Stimulated activated CD8-positive, alpha-beta memory T cell treated with anti-CD3 and anti-CD28 coated beads, Interleukin-12 subunit alpha, Interleukin-12 subunit beta, amount 100 ng/mL, for 24 hours (primary cell): ENCODE measurements around the gene PARD3B.

Experiments used
- DNase-seq: peaks from one replicate; pipeline ENCODE4 v3.0.0-alpha.2; 2020; ENCODE audit errors: extremely low read depth

Gene PARD3B

DNA sequence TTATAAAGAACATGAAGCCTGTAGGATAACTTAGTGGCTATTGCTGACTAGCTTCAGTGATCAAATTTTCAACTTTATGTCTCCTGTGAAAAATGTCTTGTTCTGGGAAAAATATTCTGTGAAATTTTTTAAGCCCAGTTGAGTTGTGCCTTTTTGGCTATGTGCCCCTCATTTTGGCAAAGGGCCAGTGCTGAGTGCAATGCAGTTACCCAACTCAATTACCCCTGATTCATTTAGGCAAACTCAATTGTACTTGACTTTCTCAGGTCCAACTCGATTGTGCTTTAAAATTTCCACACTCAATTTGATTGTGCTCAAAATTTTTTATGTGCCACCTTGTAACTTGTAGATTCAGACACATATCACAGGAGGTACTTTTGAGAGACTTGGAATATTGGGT, 588.3 kb downstream of the PARD3B start:
- DNase-seq = no peak

DNA sequence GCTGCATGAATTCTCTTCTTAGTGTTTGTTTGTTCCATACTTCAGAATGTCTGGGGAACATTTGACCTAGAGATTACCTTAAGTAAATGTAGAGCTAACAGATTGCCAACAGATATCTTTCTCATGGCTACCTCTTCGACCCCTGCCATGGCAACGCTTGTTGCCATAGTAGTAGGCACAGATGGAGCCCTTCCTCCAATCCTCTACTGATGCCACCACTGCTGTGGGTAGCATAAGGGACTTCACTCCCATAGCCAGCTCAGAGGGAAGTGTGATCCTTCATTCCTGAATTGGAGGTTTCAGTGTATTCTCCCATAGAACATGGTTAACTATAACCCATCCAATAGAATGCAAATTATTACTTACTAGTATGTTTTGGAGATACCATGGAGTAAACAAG, 593.5 kb downstream of the PARD3B start:
- no peak for DNase-seq

DNA sequence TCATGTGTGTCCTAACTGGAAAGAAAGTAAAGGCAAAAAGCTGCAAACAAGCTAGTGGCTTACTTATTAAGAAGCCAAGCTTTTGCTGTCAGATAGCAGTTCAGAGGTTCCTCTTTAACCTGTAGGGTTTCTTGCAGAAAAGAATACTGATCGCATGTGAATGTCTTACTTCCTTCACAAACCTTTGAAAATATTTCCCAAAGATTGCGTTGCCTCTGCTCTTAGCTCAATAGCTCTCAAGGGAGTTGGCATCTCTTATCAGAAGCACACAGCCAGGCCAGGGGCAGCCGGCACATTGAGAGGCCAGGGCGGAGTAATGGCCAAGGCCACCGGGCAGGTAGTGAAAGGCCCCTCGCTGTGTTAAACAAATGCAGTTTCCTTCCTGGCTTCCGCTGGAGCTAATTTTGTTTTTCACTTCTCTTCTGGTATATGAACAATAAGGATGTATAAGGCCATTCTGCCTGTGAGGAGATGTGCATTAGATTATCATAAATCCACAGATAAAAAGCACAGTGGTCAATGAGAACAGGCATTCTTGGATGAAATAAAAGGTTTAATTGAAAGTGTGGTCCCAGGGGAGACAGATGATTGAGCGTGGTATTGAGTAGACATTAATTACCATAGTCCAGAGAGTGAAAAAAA, 594.7 kb downstream of the PARD3B start:
- no peak for DNase-seq

DNA sequence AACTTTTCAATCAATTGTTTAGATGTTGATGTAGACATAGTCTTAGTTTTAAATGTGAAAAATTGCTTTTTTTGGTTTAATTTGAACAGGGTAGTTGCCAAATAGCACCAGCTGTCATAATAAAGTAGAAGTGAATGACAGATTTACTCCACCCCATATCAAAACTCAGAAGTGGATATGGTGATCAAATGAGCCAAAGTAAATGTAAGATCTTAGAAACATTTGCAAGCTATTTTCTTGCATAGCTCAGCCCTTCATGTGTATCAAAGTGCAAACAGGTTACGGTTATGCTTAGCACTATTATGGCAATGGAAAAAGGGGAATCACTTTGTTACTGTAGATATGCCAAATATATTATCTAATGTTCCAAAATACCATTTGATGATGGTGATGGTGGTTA, 596.1 kb downstream of the PARD3B start:
- DNase-seq = no peak

DNA sequence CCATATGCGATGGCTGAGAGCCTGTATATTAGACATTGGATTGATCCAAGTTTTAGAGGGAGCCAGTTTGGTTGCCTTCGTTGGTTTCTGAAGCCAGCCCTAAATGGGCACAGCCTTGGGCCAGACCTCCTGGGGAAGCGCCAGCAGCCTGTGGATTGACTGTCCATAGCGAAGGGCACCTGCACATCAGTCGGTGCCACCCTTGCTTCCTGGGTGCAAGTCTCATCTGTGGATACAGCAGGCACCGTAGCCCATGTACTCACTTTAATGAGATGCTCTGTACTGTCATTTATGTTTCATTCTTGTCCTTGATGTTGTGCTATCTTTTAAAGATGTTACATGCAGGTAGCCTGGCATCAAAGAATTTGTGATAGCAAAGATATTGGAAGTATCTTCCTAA, 600.6 kb downstream of the PARD3B start:
- DNase-seq = no peak

DNA sequence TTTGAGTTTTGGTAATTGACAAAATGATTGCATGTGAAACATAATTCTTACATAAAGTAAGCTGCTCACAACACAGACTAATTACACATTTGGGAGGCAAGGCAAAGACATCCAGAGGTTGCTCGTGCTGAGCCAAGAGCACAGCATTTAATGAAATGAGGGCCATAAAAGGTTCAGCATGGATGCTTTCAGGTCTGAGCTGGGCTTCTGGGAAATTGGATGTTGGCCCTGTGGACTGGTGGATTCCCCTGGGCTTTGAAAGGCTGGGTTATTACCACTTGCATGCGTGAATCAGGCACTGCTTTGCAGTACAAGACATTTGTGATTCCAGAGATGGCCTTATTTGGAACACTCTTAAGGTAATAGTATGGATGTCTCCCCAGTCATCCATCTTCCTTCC, 603.5 kb downstream of the PARD3B start:
- DNase-seq = no peak

DNA sequence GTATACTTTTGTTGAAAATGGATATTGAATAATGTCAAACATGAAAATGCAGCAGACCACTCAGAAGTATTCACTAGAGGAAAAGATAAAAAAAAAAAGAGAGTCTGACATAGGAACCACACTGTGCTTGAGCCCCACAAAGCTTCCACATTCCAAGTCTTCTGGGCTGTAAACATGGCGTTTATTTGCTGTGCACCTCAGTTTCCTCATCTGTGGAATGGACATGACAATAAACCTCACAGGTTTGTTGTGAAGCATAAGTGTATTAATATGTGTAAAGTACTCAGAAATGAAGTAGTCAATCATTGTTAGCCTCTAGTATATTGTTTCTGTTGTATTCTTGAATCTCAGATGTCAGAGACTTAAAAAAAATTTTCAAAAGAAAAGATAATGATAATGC, 611.2 kb downstream of the PARD3B start:
- no peak for DNase-seq

DNA sequence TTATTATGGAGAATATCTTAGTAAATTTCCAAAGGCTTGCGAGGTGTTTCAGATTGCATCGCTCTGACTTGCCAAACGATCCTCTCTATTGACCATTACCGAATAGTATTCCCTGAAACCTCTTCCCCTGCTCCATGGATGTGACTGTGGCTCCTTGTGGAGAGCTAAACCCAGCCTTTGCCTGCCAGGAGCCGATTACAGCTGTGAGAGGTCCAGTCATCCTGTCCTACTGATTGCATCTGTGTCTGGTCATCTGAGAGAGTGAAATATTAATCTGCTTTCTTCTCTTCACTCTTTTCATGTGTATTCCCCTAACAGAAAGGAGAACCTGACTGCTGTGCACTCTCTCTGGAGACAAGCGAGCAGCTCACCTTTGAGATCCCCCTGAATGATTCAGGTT, 613.1 kb downstream of the PARD3B start:
- DNase-seq = no peak

DNA sequence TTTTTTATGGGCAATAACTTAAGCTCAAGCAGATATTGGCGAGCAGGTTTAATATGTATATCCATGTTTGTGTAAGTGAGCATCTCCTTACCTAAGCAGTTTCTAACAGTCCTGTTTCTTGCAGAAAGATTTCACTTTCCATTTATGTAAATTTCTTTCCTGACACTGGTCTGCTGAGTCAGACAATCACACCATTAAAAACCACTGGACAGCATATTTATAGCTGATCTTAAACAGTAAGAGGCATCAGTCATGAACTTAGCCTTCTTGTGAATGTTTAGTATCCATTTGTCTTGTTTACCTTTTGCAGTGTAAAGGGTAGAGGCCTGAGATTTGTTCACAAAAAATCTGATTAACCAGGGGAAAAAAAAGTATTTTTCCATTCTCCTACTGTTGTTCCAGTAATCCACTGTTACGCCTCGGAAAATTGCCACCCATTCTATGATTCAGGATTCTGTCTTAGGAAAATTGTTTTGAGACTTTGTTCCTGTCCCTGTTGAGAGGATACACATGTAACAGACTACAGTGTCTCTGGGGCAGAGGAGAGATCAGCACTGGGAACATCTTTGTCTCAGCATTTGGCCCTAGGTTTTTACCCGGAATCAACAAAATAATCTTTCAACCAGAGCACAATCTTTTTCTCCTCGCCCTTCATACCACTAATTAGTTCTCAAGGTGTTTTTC, 616.0 kb downstream of the PARD3B start:
- DNase-seq = no peak

DNA sequence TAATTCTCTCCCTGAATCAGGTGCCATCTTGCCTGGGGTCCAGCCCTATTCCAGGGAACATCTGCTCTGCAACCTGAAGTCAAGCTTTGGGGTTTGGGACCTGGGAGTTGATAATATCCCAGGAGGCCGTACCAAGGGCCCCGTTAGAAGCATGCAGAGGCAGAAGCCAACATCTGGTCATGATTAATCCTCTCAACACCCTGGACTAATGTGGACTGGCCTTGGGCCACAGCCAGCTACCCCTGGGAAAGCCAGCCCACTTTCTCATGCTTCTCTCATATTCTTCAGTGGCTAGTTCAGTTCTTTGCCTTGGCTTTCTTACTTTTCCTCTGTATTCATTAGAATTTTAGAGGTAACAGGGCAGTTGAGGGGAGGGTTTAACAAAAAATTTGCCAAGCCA, 621.5 kb downstream of the PARD3B start:
- DNase-seq = no peak

DNA sequence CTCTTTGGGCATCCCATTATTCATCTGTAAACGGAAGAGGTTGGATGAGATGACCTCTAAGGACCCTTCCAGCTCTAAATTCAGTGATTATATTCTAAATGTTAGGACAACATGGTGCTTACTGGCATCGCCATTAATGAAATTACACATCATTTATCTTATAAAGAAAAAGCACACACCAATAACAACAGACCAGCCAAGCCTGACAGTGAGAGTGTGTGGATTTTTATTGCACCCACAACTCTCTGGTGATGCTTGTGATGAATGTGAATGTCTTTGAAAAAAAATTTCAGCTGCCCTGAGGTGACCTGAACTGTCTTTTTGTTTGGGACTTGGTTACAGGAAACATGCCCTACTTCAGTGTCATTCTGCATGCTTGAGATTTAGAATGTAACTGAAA, 623.7 kb downstream of the PARD3B start:
- DNase-seq = no peak

DNA sequence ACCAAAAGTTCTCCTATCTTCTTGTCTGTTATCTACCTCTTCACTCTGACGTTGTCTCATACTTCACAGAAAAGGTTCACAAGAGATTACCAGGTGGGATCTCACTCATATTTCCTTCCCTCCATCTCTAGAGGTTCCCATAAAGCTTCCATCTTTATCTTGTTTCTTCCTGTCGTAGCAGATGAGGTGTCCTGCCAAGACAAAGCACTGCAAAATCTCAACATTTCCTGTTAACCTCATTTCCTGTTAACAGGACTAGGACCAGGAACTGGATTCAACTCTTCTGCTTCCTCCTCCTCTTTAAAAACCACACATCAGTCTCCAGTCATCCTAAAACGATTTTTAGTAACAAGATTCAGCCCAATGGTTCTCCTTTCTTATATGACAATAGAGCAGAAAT, 624.2 kb downstream of the PARD3B start:
- DNase-seq = no peak

DNA sequence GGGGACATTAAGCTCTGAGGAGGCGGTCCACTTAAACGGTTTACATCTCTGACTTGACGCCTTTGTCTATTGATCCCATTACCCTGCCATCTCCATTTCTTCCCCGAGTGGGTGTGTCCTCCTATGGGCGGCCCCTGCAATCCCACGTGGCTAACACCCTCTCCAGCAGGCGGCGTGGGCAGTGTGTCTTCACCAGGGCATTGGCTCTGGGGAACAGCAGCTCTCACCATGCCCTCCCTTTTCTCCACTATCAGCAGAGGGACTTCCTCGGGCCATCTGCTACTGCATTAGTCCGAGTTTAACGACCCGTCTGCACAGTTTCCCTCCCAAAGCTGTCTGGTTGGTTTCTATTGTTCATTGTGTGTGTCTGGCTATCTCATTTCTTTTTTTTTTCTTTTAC, 625.1 kb downstream of the PARD3B start:
- no peak for DNase-seq

DNA sequence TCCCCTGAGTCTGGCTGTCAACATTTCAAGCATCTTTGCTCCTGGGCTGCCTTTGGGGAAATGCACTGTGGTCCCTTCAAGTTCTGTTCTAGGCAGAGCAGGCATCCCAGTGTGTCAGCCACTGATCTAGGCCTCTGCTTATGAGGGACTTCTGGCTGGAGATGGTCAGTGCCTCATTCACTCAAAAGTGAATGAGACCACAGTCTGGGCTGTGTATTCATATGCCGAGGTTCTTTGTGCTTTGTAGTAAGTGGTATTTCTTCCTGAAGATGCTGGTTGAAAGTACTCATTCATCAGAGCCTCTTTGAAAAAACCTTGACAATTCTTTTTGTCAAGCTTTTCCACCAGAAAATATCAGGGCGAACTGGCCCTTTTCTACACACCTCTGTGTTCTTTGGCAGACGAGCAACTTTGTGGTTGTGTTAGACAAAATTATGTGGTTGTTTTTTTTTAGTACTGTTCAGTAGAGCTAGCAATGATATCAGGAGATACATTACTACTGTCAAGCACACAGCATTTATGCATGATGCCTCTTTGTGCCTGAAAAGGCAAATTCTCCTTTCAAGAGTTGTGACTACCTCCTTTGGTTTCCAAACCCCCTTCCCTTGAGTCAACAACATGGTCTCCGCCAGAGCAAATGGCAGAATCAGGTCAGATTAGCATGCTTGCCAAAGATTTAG, 626.1 kb downstream of the PARD3B start:
- no peak for DNase-seq

DNA sequence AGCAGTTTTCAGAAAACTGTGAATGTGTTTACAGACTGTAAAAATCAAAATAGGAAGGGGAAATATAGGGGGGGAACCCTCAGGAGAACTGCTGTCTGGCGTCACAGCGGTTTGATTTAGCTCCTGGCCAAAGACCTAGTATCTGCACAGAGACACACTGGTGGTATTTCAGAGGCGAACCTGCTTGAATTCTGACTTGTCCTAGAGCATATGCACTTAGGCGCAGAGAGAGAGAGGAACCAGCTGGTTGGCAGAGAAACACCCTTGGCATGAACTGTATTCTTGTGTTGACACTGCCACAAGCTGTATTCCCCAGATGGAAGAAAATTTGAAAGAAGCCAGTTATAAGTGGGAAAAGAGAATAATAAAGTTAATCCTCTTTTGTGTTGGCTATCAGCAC, 630.6 kb downstream of the PARD3B start:
- DNase-seq = no peak

DNA sequence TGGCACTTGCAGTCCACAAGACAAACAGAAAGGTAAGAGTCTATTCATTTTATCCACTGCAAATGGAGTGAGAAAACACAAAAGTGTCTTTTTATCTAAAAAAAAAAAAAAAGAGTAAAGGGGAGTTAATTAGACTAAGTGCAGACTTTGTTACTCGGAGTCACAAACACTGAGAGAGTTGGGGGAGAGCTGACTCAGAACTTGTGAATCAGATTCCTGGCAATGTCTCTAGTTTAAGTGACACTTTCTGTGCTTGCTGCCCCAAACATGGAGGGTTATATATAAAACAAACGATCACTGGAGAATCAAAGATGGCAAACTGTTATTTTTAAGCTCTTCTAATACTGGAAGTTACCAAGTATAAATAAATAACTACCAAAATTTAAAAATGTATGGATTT, 631.3 kb downstream of the PARD3B start:
- no peak for DNase-seq

DNA sequence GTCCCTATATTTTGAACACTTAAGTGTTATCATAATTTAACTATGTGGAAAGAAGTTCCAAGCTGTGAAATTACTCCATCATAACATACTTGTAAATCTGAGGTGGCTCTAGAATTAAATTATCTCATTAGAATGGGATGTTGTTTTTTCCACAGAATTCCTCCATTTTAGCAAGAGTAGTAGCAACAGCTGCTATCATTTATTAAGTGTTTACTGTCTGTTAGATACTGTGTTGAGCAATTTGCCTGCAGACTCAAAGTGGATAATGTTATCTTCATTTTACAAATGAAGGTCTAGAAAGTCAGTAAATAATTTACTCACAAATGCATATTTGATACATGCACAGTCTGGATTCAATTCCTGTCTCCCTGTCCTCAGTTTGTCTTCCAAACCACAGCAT, 632.3 kb downstream of the PARD3B start:
- DNase-seq = no peak

DNA sequence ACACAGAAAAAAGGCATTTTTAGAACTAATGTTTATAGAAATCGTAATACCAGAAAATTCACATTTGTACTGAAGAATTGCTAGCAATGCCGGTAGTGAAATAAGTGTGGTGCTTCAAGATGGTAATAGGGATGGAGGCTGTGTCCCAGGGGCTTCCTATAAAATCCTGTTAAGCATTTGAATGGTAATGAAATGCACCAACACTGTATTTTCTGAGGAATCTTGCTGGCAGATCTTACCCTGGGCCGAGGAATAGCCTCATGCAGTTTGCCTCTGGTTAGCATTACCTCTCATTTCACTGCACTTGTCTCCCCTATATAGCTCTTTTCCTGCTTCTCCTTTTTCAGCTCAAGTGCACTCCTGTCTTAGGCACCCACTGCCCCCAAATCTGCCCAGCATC, 635.5 kb downstream of the PARD3B start:
- no peak for DNase-seq

DNA sequence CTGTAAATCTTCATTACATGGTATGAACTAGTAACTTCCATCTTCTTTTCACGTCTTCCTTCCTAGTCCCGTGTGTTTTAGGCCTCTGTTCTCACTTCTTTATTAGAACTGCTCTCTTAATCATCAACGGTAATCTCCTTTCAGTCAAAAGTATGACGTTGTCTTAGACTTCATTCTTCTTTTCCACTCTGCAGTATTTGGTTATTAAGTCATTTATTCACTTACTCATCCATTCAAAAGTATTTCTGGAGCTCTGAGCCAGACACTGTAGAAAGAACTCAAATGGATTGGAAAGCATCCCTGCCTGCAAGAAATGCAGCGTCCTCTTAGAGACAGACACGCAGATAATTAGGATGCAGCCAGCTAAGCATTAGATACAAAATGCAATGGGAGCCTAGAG, 642.5 kb downstream of the PARD3B start:
- DNase-seq = no peak

DNA sequence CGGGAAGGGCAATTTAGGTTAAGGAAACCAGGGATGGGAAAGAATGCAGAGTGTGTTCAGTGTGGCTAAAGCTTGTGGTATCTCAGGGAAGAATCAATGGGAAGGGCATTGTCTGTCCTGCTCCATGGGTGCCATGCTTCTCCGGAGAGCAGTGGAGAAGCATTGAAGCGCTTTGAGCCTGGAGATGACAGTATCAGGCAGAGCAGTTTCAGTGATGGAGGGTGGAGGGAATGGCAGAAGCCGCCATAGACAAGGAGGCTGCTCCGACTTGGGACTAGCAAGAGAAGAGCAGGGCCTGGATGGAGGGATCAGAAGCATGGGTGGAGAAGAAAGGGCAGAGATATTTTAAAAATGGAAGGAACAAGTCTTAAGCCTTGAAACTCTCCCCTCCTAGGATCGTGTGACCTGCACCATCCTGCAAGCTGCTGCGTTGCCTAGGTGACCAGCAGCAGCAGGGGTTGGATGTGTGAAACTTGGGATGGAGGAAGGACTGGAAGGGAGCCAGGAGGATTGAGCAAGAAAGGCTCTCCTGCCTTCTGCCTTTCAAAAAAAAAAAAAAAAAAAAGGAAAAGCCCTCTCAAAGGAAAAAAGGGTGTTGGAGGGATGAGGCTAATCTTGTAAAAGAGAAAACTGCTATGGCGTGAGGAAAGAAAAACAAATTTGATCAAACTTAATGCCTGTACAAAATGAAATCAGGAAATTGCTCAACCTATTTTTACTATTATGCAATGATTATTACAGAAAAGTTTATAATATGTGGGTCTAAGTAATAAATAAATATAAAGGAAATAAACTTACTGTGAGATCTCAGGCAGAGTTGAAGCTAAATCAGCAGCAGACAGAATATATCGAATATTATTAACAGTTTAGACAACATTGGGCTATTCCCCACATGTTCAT, 643.2 kb downstream of the PARD3B start:
- no peak for DNase-seq

DNA sequence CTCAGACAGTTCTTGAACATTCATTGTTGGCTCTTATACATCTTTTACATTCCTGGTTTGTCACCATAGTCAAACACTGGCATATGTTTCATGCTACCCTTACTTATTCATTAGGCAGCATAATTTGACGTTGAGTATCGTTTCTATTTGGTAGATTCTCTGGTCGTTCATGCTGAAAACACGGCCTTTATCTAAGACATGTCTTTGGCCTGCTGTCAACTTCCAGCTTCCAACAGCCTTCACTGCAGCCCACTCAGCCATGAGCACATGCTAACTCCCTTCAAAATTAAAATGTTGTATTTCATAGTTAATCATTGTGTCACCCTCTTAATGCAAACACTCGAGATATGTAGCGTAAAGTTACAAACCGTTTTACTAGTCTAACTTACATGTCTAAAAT, 644.0 kb downstream of the PARD3B start:
- DNase-seq = no peak

DNA sequence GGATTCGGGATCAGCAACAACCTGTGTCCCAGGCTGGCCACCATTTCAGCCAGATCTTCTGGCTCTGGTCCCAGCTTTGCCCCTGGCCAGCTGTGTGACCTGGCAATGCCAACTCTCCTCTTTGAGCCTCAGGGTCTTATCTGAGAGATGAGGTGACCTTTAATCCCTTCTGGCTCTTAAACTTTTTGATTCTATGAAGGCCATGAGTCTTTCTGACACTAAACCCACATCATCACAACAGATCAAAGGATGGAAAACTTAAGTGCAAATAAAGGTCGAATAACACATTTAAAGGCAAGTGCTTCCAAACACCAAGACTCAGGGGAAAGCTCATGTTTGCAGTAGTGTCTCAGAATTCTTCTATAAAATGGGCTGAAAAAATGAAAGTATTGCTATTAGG, 645.3 kb downstream of the PARD3B start:
- no peak for DNase-seq
